Measurements from ENCODE around the gene SPART.

Gene SPART

GRCh38 chr13:36371185-36371584 lies 25.0 kb upstream of the SPART start:
- TF ChIP-seq CTCF (IDR thresholded peaks at IDR 0.05; ENCODE audit: insufficient read depth, low read depth, low read length, missing control alignments): no peak
- DNase-seq (ENCODE audit: low read depth): no peak
- H3K4me3 ChIP-seq (ENCODE audit: low read depth, low read length): no peak overlapping the region

- DNase-seq (ENCODE audit: low read depth): no peak
- H3K4me3 ChIP-seq (ENCODE audit: low read depth, low read length): no peak overlapping the region
- TF ChIP-seq CTCF (IDR thresholded peaks at IDR 0.05; ENCODE audit: insufficient read depth, low read depth, low read length, missing control alignments): no peak
Observed at GRCh38 chr13:36370108-36370429, 23.9 kb upstream of the SPART start.

- no peak for TF ChIP-seq CTCF (IDR thresholded peaks at IDR 0.05; ENCODE audit: insufficient read depth, low read depth, low read length, missing control alignments)
- DNase-seq (ENCODE audit: low read depth): no peak
Observed at GRCh38 chr13:36369268-36370107, 23.3 kb upstream of the SPART start.

GRCh38 chr13:36366031-36366430 lies 19.8 kb upstream of the SPART start:
- TF ChIP-seq CTCF (IDR thresholded peaks at IDR 0.05; ENCODE audit: insufficient read depth, low read depth, low read length, missing control alignments): no peak
- no peak for DNase-seq (ENCODE audit: low read depth)
- no peak overlapping the region for H3K4me3 ChIP-seq (ENCODE audit: low read depth, low read length)

More at GRCh38 chr13:36369268-36370107, 23.3 kb upstream of the SPART start:
- no peak overlapping the region for H3K4me3 ChIP-seq (ENCODE audit: low read depth, low read length)

GRCh38 chr13:36363366-36363863 lies 17.2 kb upstream of the SPART start:
- H3K4me3 ChIP-seq (ENCODE audit: low read depth, low read length): no peak overlapping the region
- no peak for TF ChIP-seq CTCF (IDR thresholded peaks at IDR 0.05; ENCODE audit: insufficient read depth, low read depth, low read length, missing control alignments)
- no peak for DNase-seq (ENCODE audit: low read depth)

DNA sequence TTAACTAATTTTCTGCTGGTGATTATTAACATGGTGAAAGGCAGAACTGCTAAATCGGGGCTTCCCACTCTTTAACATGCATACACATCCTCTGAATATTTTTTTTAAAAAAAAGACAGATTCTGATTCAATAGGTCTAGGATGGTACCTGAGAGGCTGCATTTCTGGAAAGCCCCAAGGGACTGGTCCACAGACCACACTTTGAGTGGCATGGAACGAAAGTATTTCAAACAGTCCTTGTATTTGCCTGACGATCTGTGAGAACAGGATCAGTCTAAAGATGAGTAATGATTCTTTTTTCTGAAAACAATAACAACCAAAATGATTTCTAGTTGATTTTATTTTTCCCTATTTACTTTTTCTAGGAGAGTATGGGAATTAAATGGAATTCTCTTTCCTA lies 16.7 kb upstream of the SPART start:
- TF ChIP-seq CTCF (IDR thresholded peaks at IDR 0.05; ENCODE audit: insufficient read depth, low read depth, low read length, missing control alignments): no peak
- no peak overlapping the region for H3K4me3 ChIP-seq (ENCODE audit: low read depth, low read length)
- peak; percentile 44 for DNase-seq (ENCODE audit: low read depth)

DNA sequence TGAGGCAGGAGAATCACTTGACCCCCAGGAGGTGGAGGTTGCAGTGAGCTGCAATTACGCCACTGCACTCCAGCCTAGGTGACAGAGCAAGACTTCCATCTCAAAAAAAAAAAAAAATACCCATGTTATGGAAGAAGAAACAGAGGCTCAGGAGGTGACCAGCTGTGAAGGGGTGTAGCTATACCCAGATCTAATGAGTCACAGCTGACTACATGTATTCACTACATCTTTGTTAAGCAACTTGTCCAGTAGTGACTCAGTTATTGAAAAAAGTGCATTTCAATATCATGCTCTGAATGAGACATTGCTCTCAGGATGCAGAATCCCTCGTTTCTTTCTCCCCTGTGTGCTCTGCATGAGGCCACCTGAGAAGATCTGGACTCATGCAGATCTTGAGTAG lies 16.1 kb upstream of the SPART start:
- H3K4me3 ChIP-seq (ENCODE audit: low read depth, low read length): no peak overlapping the region
- no peak for TF ChIP-seq CTCF (IDR thresholded peaks at IDR 0.05; ENCODE audit: insufficient read depth, low read depth, low read length, missing control alignments)
- no peak for DNase-seq (ENCODE audit: low read depth)

Data from GM12865 (cell line).